GM08714 (cell line): ENCODE data around the gene ABHD13.

Experiments used
- H3K4me3 ChIP-seq: fragments of 200-500 bp; sonication (Bioruptor generic); 2 replicates; pipeline ENCODE4 v1.5.1; 2014; ENCODE audit warnings: mild to moderate bottlenecking, low read length, inconsistent platforms
- ZNF274 ChIP-seq: IDR thresholded peaks from 2 replicates; pipeline ENCODE4 v1.6.1; 2012; ENCODE audit warnings: mild to moderate bottlenecking, low read depth, low read length

ABHD13 gene

DNA sequence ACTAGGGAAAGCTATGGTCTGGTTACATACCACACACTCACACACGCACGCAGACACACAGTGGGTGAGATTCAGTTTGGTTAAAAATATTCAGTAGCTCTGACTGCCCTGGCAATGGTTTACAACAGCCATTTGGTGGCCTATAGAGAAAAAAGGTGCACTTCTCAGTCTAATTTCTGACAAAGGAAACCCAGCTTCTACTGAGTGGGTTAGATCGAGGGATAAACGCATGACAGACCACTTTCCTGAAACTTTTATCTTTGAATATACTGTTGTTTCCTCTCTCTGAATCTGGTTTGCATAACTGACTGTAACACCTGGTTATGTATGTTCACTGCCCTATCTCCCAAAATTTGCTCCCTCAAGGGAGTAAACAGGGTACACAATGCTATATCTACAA, 5.3 kb upstream of the ABHD13 start:
- peak overlapping the region; percentile 57; the same call in 1 of the 2 replicates for H3K4me3 ChIP-seq
- TF ChIP-seq ZNF274: no peak

DNA sequence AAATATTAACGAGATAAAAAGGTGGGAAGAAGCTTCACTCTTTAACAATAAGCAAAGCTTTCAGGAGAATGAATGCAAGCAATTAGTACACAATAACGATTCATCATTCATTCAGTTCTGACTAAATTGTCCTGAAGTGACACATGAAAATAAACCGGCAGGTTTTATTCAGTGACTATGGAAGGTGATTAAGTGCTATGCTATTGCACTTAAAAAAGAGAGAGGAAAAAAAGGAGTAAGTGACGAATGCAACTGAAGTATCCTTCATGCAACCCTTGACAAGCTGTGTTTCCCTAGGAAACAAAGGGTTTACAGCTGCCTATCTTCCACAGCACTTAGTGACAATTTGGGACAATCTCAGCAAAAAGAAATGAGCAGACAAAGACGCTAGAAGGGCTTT, 4.2 kb upstream of the ABHD13 start:
- H3K4me3 ChIP-seq: peak overlapping the region; percentile 69; the same call in 1 of the 2 replicates
- no peak for TF ChIP-seq ZNF274

DNA sequence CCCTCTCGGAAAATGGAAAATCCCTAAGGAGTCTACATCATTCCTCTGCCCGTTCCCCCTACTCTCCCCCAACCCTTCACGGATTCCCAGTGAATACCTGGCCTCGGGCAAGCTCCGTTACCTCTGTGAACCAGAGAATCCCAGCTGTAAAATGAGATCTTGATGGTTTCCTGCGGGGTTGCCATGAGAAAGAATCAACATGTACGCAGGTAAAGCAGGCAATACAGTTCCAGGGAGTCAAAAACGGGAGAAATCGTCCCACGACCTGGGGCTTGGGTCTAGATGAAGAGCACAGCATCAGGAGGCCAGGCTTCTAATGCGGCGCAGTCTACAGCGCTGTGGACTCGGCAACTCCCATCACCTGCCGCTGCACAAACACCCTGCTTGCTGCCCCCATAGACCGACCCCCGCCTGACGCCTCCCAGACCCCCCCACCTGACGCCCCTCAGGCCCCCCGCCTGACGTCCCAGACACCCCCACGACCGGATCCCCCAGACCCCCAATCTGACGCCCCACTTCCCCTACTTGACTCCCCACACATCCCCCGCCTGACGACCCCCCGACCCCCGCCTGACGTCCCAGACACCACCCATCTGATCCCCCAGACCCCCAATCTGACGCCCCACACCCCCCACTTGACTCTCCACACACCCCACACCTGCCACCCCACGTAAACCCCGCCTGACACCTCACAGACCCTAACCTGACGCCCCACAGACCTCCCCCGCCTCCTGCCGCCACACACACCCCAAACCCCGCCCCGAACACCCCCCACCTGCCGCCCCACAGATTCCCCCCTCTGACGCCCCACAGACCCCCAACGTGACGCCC, 3.5 kb upstream of the ABHD13 start:
- peak overlapping the region; percentile 69 for H3K4me3 ChIP-seq

DNA sequence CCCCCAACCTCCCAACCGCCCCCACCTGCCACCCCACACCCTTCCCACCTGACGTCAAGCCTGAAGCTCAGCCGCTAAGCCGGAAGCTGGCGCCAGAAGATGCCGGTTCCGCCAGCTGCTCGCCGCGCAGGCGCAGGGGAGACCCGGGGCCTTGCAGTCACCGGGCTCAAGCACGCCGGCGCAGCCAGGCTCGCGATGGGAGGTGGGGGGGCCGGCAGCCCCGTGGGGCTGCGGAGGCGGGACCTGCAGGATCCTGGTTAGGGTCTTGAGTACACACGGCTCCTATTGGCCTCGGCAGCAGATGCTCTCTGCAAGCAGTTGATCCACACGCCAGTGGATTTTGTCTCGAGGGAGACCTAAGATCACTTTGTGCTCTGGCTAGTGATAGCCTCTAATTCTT, 2.8 kb upstream of the ABHD13 start, which contains the start of gene LIG4:
Gene LIG4 (minus strand): TSS at position 101 of the 400 bp plus-strand sequence. CDS start 4,268 bp downstream, outside the sequence.
- peak within 1 kb of the TSS; percentile 69 for H3K4me3 ChIP-seq
- TF ChIP-seq ZNF274: no peak

More for the DNA sequence above, 3.5 kb upstream of the ABHD13 start:
- no peak for TF ChIP-seq ZNF274

DNA sequence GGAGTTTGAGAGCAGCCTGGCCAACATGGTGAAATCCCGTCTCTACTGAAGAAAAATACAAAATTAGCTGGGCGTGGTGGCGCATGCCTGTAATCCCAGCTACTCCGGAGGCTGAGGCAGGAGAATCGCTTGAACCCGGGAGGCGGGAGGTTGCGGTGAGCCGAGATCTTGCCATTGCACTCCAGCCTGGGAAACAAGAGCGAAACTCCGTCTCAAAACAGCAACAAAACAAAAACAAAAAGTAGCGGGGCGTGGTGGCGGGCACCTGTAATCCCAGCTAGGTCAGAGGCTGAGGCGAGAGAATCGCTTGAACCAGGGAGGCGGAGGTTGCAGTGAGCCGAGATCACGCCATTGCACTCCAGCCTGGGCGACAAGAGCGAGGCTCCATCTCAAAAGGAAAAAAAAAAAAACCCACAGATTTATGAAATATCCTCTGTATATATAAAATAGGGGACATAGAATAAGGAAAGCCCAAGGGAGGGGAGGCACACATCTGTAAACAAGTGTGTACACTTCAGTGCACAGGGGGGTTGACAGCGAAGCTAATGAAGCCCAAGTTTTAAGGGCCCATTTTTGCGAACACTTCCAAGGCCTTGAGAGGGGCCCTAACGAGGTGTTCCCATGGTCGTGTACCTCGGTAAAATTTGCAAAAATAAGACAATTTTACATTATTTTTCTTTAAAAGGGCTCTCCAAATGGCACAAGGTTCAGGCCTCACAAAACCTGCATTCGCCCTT, 717 bp upstream of the ABHD13 start:
- H3K4me3 ChIP-seq: peak overlapping the region; percentile 88

DNA sequence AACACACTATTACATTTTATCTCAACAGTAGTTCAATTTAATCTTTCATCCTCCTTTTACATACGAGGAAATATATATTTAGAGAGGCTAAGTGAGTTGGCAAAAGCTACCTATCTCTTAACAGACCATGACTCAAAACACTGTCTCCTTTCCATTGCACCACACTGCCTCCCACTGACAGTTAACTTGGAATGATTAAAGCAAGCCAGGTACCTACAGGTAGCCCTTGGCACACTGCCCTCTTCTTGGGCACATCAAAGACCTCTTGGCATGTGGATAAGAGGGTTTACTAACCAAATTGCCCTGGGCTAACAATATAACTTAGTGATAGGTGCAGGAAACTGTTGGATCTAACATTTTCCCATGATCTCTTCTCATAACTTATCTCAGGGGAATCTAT, 1.8 kb downstream of the ABHD13 start:
- no peak for TF ChIP-seq ZNF274
- peak overlapping the region; percentile 88; the same call in 1 of the 2 replicates for H3K4me3 ChIP-seq

DNA sequence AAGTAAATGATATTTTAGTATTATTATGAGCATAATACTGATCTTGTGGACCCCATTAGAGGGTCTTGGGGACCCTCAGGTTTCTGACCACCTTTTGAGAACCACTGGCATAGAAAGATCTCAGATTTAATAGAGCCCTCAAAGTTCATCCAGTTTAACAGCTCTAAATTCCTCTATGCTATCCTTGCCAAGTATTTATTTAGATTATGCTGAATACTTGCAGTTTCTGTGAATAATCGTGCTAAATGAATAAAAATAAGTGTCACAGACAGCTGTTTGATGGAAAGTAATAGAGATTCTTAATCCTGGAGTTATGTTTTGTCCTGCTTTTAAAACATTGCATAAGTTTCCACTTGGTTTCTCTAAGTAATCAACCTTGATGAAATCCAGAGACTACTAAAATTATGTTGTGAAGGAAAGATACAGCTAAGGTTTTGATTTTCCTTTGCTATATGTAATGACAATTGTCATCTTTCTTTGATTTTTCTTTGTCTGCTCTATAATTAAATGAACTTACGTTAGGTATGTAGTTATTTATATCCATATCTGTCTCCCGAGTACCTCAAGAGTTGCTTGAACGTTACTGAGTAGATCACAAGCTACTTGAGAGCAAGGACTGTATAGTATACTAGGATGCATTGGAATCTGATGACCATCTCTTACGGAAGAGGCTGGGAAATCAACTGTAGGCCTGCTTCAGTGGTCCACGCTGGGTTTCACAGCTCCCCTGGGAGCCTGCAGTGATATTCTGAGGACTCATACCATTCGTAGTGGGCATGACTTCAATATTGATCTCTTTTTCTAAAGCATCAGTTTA, 5.7 kb downstream of the ABHD13 start:
- TF ChIP-seq ZNF274: no peak
- no peak overlapping the region for H3K4me3 ChIP-seq

DNA sequence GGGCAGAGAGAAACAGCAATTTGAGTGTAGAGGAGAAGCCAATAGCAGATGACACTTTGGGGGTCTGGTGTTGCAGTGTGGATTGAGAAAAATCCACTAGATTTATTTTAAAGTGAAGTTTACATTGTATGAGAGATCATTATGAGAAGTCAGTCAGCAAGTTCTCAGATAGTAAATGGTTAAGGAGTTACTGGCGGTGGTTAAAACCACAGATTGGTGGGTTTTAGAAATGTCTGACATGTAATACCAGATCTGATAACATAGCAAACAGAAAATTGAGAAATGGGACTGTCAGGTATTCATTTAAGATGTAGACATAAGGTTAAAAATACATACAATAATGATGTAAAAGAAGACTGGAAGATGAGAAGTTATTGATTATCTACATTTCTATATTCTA, 7.2 kb downstream of the ABHD13 start:
- no peak for TF ChIP-seq ZNF274
- H3K4me3 ChIP-seq: no peak overlapping the region

DNA sequence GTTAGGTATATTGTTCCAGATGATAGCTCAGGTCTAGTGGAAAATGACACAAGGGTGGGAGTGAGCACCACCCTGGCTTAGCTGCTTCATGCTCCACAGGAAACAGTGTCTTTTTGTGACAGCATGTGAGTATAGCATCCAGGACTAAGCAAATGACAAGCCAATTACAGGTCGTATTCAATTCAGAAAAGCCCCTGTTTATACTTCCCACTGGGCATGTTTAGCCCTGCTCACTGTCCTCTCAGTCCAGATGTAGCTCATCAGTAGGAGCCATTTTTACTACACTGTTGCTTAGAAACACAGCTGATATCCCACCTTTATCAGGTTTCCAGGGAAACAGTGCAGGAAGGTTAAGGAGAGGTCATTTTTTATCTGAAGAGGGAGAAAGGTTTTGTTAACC, 8.0 kb downstream of the ABHD13 start:
- H3K4me3 ChIP-seq: no peak overlapping the region
- no peak for TF ChIP-seq ZNF274

DNA sequence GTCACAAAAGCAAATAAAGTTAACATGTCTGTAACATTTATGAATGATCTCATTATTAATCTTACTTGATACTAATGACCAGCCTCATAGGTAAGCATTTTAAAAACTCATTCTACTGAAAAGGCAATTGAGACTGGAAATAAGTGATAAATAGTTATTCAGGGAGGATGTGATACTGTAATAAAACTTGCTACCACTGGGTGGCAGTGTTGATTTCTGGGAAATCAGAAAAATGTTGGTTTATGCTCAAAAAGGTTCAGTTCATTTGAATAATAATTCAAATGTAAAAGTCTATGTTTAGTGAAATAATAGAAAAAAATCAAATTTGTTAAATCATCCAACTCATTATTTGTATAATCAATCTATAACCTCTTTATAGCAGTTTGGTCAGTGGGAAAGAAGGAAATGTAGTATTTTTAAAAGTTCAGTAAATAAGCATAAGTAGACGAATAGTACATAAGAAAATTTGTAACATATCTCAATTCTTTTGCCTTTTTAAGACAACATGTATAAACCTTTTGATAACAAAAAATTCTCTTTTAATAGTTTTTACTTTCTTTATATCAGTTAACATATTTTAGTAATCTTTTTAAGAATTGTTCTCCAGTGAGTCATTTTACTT, 9.6 kb downstream of the ABHD13 start:
- TF ChIP-seq ZNF274: no peak

DNA sequence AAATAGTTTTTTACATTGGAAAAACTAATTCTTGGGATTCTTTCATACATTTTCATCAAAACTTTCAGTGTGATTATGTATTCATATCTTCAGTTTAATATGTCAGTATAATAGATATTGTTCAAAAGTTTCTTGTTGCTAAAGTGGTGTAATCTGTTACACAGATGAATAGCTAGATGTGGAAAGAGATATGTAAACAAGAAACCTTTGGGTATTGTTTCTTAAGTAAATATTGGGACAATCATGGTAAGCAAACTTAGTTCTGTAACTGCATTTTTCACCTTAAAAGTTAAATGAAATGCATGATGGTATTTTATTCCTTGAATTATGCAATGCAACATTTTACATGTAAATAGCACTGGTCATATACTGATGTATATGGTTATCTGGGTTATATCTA, 12.2 kb downstream of the ABHD13 start:
- no peak overlapping the region for H3K4me3 ChIP-seq
- no peak for TF ChIP-seq ZNF274

More for the DNA sequence above, 9.6 kb downstream of the ABHD13 start:
- no peak overlapping the region for H3K4me3 ChIP-seq

DNA sequence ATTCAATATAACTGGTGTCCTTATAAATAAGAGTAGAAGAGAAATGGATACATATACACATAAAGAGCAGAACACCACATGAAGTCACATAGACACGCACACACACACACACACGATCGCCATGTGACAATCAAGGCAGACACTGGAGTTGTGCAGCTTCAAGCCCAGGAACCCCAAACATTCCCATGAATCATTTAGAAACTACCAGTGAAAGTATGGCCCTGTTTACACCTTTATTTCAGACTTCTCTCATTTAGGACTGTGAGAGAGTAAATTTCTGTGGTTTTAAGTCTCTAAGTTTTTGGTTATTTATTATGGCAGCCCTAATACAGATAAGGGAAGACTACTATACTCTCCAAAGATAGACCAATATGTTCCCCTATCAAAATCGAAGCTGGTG, 31.0 kb downstream of the ABHD13 start:
- no peak overlapping the region for H3K4me3 ChIP-seq
- TF ChIP-seq ZNF274: no peak

DNA sequence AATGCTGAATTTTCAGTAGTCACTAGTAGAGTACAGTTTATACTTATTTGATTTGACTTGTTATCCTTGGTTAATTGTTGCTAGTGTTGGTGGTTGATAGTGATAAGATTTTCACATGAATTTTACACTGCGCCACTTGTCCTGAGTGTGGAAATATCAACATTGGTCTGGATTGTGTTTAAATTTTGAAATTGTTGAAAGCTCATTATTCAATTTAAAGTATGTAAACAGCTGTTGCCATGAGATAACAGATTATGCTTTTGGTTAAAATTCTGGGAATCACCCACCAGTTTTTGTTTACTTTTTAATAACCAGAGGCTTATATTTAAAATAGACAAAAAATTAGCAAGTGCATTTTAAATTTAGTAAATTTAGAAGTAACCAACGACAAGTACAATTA, 39.1 kb downstream of the ABHD13 start:
- H3K4me3 ChIP-seq: no peak overlapping the region
- no peak for TF ChIP-seq ZNF274
